Activated CD8-positive, alpha-beta memory T cell treated with anti-CD3 and anti-CD28 coated beads, Interleukin-2, amount 50 U/mL, for 1 hour (primary cell): ENCODE results near the gene PIN4.
"Not testable (repeated sequence)": the region's sequence is repeated elsewhere in the genome, so short reads cannot be mapped to it uniquely, and the experiment has no call there.

Source experiments
- DNase-seq: peaks from one replicate; pipeline ENCODE4 v3.0.0-alpha.2; 2020; ENCODE audit errors: extremely low read depth

PIN4 gene

GRCh38 chrX:72201836-72202536, 20.4 kb downstream of the PIN4 start:
- DNase-seq, result no peak

- DNase-seq, result no peak
These were observed 21.3 kb downstream of the PIN4 start for GRCh38 chrX:72202792-72203401.

- DNase-seq, result no peak
These were observed 21.9 kb downstream of the PIN4 start for GRCh38 chrX:72203421-72203820.

GRCh38 chrX:72205706-72206105, 24.1 kb downstream of the PIN4 start:
- no peak for DNase-seq

- no peak for DNase-seq
These were observed 25.8 kb downstream of the PIN4 start for GRCh38 chrX:72207366-72207765.

- no peak for DNase-seq
These were observed 26.7 kb downstream of the PIN4 start for GRCh38 chrX:72208126-72208800.

GRCh38 chrX:72216973-72217372, 35.4 kb downstream of the PIN4 start:
- DNase-seq, result no peak

- not testable (repeated sequence) for DNase-seq
These were observed 38.8 kb downstream of the PIN4 start for GRCh38 chrX:72220375-72220774.

- DNase-seq, result no peak
These were observed 48.7 kb downstream of the PIN4 start for GRCh38 chrX:72230290-72230689.

- no peak for DNase-seq
These were observed 55.3 kb downstream of the PIN4 start for GRCh38 chrX:72236841-72237240.

- DNase-seq, result no peak
These were observed 56.6 kb downstream of the PIN4 start for GRCh38 chrX:72238183-72238582.

- peak; percentile 41 for DNase-seq
These were observed 57.3 kb downstream of the PIN4 start, which contains the start of gene ERCC6L for GRCh38 chrX:72238721-72239475. ERCC6L (minus strand) TSS chrX:72239027; CDS start chrX:72238911, 116 bp downstream.

GRCh38 chrX:72240976-72241375, 59.4 kb downstream of the PIN4 start:
- no peak for DNase-seq

- no peak for DNase-seq
These were observed 61.9 kb downstream of the PIN4 start for GRCh38 chrX:72243472-72243871.

GRCh38 chrX:72245461-72246089, 64.0 kb downstream of the PIN4 start:
- DNase-seq, result no peak

- DNase-seq, result no peak
These were observed 65.8 kb downstream of the PIN4 start for GRCh38 chrX:72247206-72247942.
